ENCODE measurements around the gene MARF1.

- TF ChIP-seq, protein P1, sequence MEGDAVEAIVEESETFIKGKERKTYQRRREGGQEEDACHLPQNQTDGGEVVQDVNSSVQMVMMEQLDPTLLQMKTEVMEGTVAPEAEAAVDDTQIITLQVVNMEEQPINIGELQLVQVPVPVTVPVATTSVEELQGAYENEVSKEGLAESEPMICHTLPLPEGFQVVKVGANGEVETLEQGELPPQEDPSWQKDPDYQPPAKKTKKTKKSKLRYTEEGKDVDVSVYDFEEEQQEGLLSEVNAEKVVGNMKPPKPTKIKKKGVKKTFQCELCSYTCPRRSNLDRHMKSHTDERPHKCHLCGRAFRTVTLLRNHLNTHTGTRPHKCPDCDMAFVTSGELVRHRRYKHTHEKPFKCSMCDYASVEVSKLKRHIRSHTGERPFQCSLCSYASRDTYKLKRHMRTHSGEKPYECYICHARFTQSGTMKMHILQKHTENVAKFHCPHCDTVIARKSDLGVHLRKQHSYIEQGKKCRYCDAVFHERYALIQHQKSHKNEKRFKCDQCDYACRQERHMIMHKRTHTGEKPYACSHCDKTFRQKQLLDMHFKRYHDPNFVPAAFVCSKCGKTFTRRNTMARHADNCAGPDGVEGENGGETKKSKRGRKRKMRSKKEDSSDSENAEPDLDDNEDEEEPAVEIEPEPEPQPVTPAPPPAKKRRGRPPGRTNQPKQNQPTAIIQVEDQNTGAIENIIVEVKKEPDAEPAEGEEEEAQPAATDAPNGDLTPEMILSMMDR (IDR thresholded peaks at IDR 0.05), result no peak
- no peak for TF ChIP-seq POLR2A (IDR thresholded peaks at IDR 0.05)
Observed at GRCh38 chr16:15610369-15610871, 32.5 kb downstream of the MARF1 start.
